Measurements from ENCODE around the gene ABLIM1. TPM values are rescaled to one million over a fixed set of nuclear protein-coding genes. Genes with fewer than 3 reads are reported as not detected.

Gene ABLIM1
- total and polyA plus RNA-seq, 5 donors: 149 to 462 (median 411) TPM

DNA sequence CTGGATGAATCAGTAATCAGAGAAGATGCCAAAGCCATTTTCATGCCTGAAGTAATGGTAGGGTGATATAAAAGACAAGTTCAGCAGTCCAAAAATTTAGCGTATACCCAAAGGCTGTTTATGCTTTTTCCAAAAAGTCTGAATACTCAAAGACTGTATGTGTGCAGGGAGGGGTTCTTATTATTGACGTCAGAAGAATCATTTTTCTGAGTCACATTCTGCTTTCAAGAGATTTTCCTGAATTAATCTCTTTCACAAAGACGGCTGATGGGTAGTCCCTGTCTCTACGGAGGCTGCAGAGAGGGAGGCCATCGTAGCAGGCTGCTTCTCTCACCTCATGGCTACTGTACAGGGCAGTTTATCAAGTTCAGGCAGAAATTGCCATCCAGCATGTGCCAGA lies 30.7 kb upstream of the ABLIM1 start:
- peaks cover 7% of the 10 kb centered on the region for H3K4me1 ChIP-seq (ENCODE audit: control insufficient read depth, insufficient read depth, low read length)
- H3K27ac ChIP-seq (ENCODE audit: low read length): no peak overlapping the region
- ATAC-seq (no peak), DNase-seq (no peak)
- intact Hi-C loops (cut with DNase I): loop anchor here in 2 of 4 donors (10.0 kb wide), 1 partner anchor 54 kb away; no protein-coding TSS in a partner anchor
- 79% methylated on average over 5 of the region's 5 CpGs for WGBS
- no peak overlapping the region for H3K4me3 ChIP-seq (ENCODE audit: low read length)
- no peaks in the 10 kb centered on the region for H3K9me3 ChIP-seq (ENCODE audit: control insufficient read depth, low read length)
- no peaks in the 10 kb centered on the region for H3K27me3 ChIP-seq (ENCODE audit: control insufficient read depth, insufficient read depth)

DNA sequence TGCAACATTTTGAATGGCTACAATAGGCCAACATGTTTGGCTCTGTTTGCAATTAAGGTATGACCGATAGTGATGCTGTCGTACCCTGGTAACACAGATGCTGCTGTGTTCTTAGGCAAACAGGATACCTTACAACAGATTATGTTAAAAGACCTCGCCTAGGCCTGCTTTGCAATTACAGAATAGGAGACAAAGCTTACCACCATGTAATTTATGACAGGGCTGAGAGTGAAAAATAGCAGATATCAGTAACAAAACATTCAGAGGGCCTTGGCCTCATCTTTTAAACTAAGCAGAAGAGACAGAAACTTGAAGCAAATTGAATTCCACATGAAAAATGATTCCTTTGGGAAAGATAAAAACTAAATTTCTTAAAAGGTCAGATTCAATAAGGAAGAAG lies 29.4 kb upstream of the ABLIM1 start:
- DNase-seq: no peak
- WGBS: 60% methylated on average over 3 of the region's 3 CpGs
- no peak overlapping the region for H3K27ac ChIP-seq (ENCODE audit: low read length)
- no peak overlapping the region for H3K4me3 ChIP-seq (ENCODE audit: low read length)
- no peak for ATAC-seq
- no peaks in the 10 kb centered on the region for H3K27me3 ChIP-seq (ENCODE audit: control insufficient read depth, insufficient read depth)
- no peaks in the 10 kb centered on the region for H3K9me3 ChIP-seq (ENCODE audit: control insufficient read depth, low read length)
- peaks cover 6% of the 10 kb centered on the region for H3K4me1 ChIP-seq (ENCODE audit: control insufficient read depth, insufficient read depth, low read length)
- intact Hi-C loops (cut with DNase I): loop anchor here in 2 of 4 donors (10.0 kb wide), 1 partner anchor 53 kb away; no protein-coding TSS in a partner anchor

DNA sequence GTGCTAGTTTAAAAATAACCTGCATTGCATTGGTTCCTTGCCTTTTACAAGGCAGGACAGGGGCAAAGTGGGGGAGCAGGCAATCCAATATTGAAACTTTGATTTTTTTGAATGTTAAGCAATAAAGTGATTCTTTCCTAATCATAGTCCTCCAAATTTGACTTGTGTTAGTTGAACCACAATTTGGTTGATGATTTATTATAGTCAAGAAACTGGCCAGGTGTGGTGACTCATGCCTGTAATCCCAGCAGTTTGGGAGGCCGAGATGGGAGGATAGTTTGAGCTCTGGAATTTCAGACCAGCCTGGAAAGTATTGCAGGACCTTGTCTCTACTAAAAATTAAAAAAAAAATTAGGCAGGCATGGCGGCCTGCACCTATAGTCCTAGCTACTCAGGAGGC lies 27.9 kb upstream of the ABLIM1 start:
- Histone ChIP-seq H3K27ac (ENCODE audit: low read length) (peak overlapping the region; percentile 56), H3K27me3 (ENCODE audit: control insufficient read depth, insufficient read depth) (no peaks in the 10 kb centered on the region), H3K4me3 (ENCODE audit: low read length) (no peak overlapping the region), H3K4me1 (ENCODE audit: control insufficient read depth, insufficient read depth, low read length) (peaks cover 6% of the 10 kb centered on the region), H3K9me3 (ENCODE audit: control insufficient read depth, low read length) (no peaks in the 10 kb centered on the region)
- 87% methylated on average over 2 of the region's 2 CpGs for WGBS
- no peak for ATAC-seq
- no peak for DNase-seq
- intact Hi-C loops (cut with DNase I): loop anchor here in 2 of 4 donors (10.0 kb wide), 1 partner anchor 51 kb away; no protein-coding TSS in a partner anchor

DNA sequence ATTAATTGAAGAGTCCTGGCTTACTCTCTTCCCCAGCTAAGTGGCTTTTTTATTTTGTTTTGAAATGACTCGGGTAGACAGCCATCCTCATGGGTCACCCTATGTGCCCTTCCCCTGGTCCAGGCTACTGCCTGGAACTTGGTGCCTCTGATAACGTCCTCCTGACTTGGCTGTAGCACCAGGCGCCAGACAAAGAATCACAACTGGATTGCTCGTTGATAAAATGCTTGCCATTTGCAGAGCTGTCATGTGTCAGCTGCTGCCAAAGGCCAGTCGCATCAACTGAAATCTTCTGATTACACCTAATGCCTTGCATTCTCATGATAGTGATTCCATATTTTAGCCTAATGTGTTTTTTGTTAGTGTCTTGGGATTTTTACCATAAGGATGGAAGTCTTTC lies 27.4 kb upstream of the ABLIM1 start:
- Histone ChIP-seq H3K27me3 (ENCODE audit: control insufficient read depth, insufficient read depth) (no peaks in the 10 kb centered on the region), H3K4me3 (ENCODE audit: low read length) (no peak overlapping the region), H3K4me1 (ENCODE audit: control insufficient read depth, insufficient read depth, low read length) (peaks cover 6% of the 10 kb centered on the region), H3K9me3 (ENCODE audit: control insufficient read depth, low read length) (no peaks in the 10 kb centered on the region), H3K27ac (ENCODE audit: low read length) (peak overlapping the region; percentile 88)
- WGBS: 23% methylated on average over 5 of the region's 5 CpGs
- ATAC-seq (peak; percentile 77 to 83), DNase-seq (peak in 2 of 3 donors; percentile 58 to 70)
- intact Hi-C loops (cut with DNase I): loop anchor here in 2 of 4 donors (2.0 to 10.0 kb wide), 2 partner anchors 33 to 51 kb away; no protein-coding TSS in a partner anchor

- WGBS: 7% methylated on average over 5 of the region's 5 CpGs
- no peaks in the 10 kb centered on the region for H3K9me3 ChIP-seq (ENCODE audit: control insufficient read depth, low read length)
- no peak overlapping the region for H3K27ac ChIP-seq (ENCODE audit: low read length)
- no peaks in the 10 kb centered on the region for H3K27me3 ChIP-seq (ENCODE audit: control insufficient read depth, insufficient read depth)
- H3K4me1 ChIP-seq (ENCODE audit: control insufficient read depth, insufficient read depth, low read length): peaks cover 6% of the 10 kb centered on the region
- peak; percentile 50 to 80 for ATAC-seq
- intact Hi-C loops (cut with DNase I): loop anchor here in 3 of 4 donors (2.0 to 10.0 kb wide), 3 partner anchors 32 to 58 kb away; no protein-coding TSS in a partner anchor
- H3K4me3 ChIP-seq (ENCODE audit: low read length): no peak overlapping the region
- DNase-seq: no peak
Observed at GRCh38 chr10:114684822-114685209, 26.7 kb upstream of the ABLIM1 start.

DNA sequence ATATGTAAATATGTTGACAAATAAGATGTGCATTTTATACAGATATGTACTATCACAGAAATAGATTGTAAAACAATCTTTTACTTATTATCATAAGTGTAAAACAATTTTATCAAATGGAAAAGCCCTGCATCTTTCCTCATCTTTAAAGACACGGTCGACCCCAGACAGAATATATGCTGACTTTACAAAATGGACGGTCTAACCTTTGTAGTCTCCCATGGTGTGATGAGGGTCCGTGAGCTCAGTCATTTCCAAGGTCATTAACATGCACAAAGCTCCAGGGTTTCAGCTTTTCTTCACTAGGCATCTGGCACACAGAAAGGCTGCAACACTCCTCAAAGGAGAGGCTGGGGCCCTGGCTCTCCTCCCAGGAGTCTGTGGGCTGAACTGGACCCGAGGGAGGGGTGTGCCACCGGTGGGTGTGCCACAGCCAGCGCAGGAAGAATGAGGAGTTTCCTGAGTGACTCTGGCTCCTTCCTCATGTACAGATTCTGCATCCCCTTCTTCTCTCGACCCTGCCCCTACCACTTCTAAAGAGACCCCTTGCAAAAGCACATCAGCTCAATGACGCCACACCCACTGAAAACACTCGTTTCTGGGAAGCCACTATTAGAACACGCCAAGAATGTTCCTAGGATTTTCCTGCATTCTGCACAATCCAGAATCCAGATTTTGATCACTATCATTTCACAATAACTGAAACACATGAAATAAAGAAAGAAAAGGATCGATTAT lies 26.2 kb upstream of the ABLIM1 start:
- no peaks in the 10 kb centered on the region for H3K27me3 ChIP-seq (ENCODE audit: control insufficient read depth, insufficient read depth)
- H3K9me3 ChIP-seq (ENCODE audit: control insufficient read depth, low read length): no peaks in the 10 kb centered on the region
- DNase-seq: peak; percentile 80 to 91 (median 85)
- H3K4me1 ChIP-seq (ENCODE audit: control insufficient read depth, insufficient read depth, low read length): peaks cover 6% of the 10 kb centered on the region
- peak; percentile 81 to 89 for ATAC-seq
- WGBS: 14% methylated on average over 12 of the region's 12 CpGs
- intact Hi-C loops (cut with DNase I): loop anchor here in 3 of 4 donors (2.0 to 10.0 kb wide), 3 partner anchors 31 to 57 kb away; no protein-coding TSS in a partner anchor
- peak overlapping the region; percentile 71 for H3K27ac ChIP-seq (ENCODE audit: low read length)
- H3K4me3 ChIP-seq (ENCODE audit: low read length): peak overlapping the region; percentile 75

GRCh38 chr10:114683593-114683992 lies 25.5 kb upstream of the ABLIM1 start:
- intact Hi-C loops (cut with DNase I): loop anchor here in 3 of 4 donors (5.0 to 10.0 kb wide), 2 partner anchors 49 to 56 kb away; no protein-coding TSS in a partner anchor
- DNase-seq (peak in 2 of 3 donors; percentile 56 to 62), ATAC-seq (peak; percentile 44 to 46)
- Histone ChIP-seq H3K9me3 (ENCODE audit: control insufficient read depth, low read length) (no peaks in the 10 kb centered on the region), H3K4me3 (ENCODE audit: low read length) (peak overlapping the region; percentile 75), H3K4me1 (ENCODE audit: control insufficient read depth, insufficient read depth, low read length) (peaks cover 6% of the 10 kb centered on the region), H3K27ac (ENCODE audit: low read length) (peak overlapping the region; percentile 97), H3K27me3 (ENCODE audit: control insufficient read depth, insufficient read depth) (no peaks in the 10 kb centered on the region)
- WGBS: 41% methylated on average over 9 of the region's 9 CpGs

DNA sequence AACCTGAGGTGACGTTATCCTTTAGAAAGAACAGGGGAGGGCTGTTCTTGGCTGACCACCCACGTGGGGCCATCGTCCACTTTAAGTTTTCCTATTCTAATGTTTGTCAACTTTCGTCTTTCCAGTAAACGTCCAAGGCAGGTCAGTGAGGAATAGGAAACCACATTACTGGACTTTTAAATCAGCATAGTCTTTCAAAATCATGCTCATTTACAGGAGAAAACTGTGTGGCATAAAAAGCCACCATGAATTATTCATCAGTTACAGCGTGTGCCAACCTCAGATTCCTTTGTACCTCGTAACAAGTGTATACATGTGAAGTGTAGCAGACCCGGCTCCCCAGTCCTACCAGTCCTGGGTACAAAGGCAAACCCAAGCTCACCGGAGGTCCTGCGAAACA lies 25.1 kb upstream of the ABLIM1 start:
- intact Hi-C loops (cut with DNase I): loop anchor here in 3 of 4 donors (5.0 to 10.0 kb wide), 2 partner anchors 48 to 56 kb away; no protein-coding TSS in a partner anchor
- ATAC-seq (peak; percentile 3 to 28), DNase-seq (peak in 1 of 3 donors; percentile 52)
- Histone ChIP-seq H3K27me3 (ENCODE audit: control insufficient read depth, insufficient read depth) (no peaks in the 10 kb centered on the region), H3K27ac (ENCODE audit: low read length) (peak overlapping the region; percentile 97), H3K4me1 (ENCODE audit: control insufficient read depth, insufficient read depth, low read length) (peaks cover 6% of the 10 kb centered on the region), H3K4me3 (ENCODE audit: low read length) (peak overlapping the region; percentile 75), H3K9me3 (ENCODE audit: control insufficient read depth, low read length) (no peaks in the 10 kb centered on the region)
- 39% methylated on average over 10 of the region's 10 CpGs for WGBS

GRCh38 chr10:114682532-114682931 lies 24.5 kb upstream of the ABLIM1 start:
- no peaks in the 10 kb centered on the region for H3K27me3 ChIP-seq (ENCODE audit: control insufficient read depth, insufficient read depth)
- intact Hi-C loops (cut with DNase I): loop anchor here in 3 of 4 donors (5.0 to 10.0 kb wide), 2 partner anchors 48 to 55 kb away; no protein-coding TSS in a partner anchor
- H3K4me1 ChIP-seq (ENCODE audit: control insufficient read depth, insufficient read depth, low read length): peaks cover 6% of the 10 kb centered on the region
- H3K9me3 ChIP-seq (ENCODE audit: control insufficient read depth, low read length): no peaks in the 10 kb centered on the region
- H3K4me3 ChIP-seq (ENCODE audit: low read length): peak overlapping the region; percentile 65
- 5% methylated on average over 4 of the region's 4 CpGs for WGBS
- DNase-seq (no peak), ATAC-seq (no peak)
- no peak overlapping the region for H3K27ac ChIP-seq (ENCODE audit: low read length)

GRCh38 chr10:114682121-114682520 lies 24.0 kb upstream of the ABLIM1 start:
- H3K27me3 ChIP-seq (ENCODE audit: control insufficient read depth, insufficient read depth): no peaks in the 10 kb centered on the region
- DNase-seq (no peak), ATAC-seq (no peak)
- WGBS: 29% methylated on average over 3 of the region's 3 CpGs
- no peak overlapping the region for H3K27ac ChIP-seq (ENCODE audit: low read length)
- H3K4me1 ChIP-seq (ENCODE audit: control insufficient read depth, insufficient read depth, low read length): peaks cover 3% of the 10 kb centered on the region
- intact Hi-C loops (cut with DNase I): loop anchor here in 3 of 4 donors (5.0 to 10.0 kb wide), 2 partner anchors 47 to 55 kb away; no protein-coding TSS in a partner anchor
- H3K4me3 ChIP-seq (ENCODE audit: low read length): peak overlapping the region; percentile 65
- no peaks in the 10 kb centered on the region for H3K9me3 ChIP-seq (ENCODE audit: control insufficient read depth, low read length)

DNA sequence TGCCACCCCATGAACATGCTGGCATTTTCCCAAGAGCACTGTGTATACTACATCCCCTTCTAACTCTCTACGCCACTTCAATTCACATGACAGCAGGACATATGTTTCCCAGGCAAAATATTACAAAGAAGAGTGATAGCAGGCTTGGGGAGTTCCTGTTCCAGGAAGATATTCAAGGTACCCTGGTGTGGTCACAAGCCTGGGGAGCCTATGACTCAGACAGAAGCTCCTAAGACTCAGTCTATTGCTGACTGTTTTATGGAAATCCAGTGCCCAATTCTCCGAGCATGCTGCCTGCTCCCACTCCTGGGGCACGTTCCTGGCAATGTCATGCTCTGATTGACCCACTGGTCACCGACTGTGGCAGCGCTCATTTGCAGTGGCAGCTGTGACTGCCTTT lies 23.5 kb upstream of the ABLIM1 start:
- DNase-seq (no peak), ATAC-seq (peak in 1 of 2 donors; percentile 14)
- WGBS: 54% methylated on average over 5 of the region's 5 CpGs
- intact Hi-C loops (cut with DNase I): loop anchor here in 3 of 4 donors (5.0 to 10.0 kb wide), 2 partner anchors 47 to 54 kb away; no protein-coding TSS in a partner anchor
- Histone ChIP-seq H3K4me3 (ENCODE audit: low read length) (peak overlapping the region; percentile 65), H3K4me1 (ENCODE audit: control insufficient read depth, insufficient read depth, low read length) (peaks cover 3% of the 10 kb centered on the region), H3K27me3 (ENCODE audit: control insufficient read depth, insufficient read depth) (no peaks in the 10 kb centered on the region), H3K9me3 (ENCODE audit: control insufficient read depth, low read length) (no peaks in the 10 kb centered on the region), H3K27ac (ENCODE audit: low read length) (peak overlapping the region; percentile 90)
